BJ (cell line): ENCODE measurements around the gene PLPP1. TPM values are rescaled to one million over a fixed set of nuclear protein-coding genes. Genes with fewer than 3 reads are reported as not detected.
"Not testable (repeated sequence)": the region's sequence is repeated elsewhere in the genome, so short reads cannot be mapped to it uniquely, and the experiment has no call there.

Source experiments
- CTCF ChIA-PET: fragments of 350-600 bp; formaldehyde crosslinking; extraction: SDS; loops from one replicate; lab custom pipeline; 2021; ENCODE audit warnings: antibody characterized with exemption, inconsistent platforms; lab: Yijun Ruan, JAX
- POLR2A ChIA-PET: fragments of 300-600 bp; sonication (Branson Sonifier 250); formaldehyde crosslinking; extraction: SDS; loops from one replicate; lab custom pipeline; 2021; ENCODE audit warnings: antibody characterized with exemption; lab: Charles Lee
- DNase-seq: peaks from one replicate; pipeline ENCODE4 v3.0.0-alpha.2; 2011; ENCODE audit warnings: low read depth
- H3K27me3 ChIP-seq: 2 replicates; pipeline ENCODE4 v1.6.0; 2011; ENCODE audit warnings: low read length; ENCODE audit not compliant: control insufficient read depth, insufficient read depth
- H3K36me3 ChIP-seq: 2 replicates; pipeline ENCODE4 v1.5.1; 2011; ENCODE audit warnings: low read length; ENCODE audit not compliant: control insufficient read depth, insufficient read depth
- H3K4me3 ChIP-seq: 2 replicates; pipeline ENCODE4 v1.5.1; 2011; ENCODE audit warnings: low read depth, mild to moderate bottlenecking, control low read depth, low read length
- polyA plus RNA-seq: library from polyadenylated mRNA; depleted of rRNA; stranded (reverse); fragments of >200 nt; gene quantifications from 2 replicates; pipeline ENCODE4 v1.2.3, GENCODE V29; 2011
- TF ChIP-seq, protein P1 (sequence below): IDR thresholded peaks from 2 replicates; pipeline ENCODE4 v1.5.1; 2011; ENCODE audit warnings: low read depth, mild to moderate bottlenecking, control low read depth, inconsistent platforms, low read length, moderate library complexity; ENCODE audit not compliant: insufficient read depth

Gene PLPP1
- polyA plus RNA-seq, 1 experiment = 43.1 TPM

DNA sequence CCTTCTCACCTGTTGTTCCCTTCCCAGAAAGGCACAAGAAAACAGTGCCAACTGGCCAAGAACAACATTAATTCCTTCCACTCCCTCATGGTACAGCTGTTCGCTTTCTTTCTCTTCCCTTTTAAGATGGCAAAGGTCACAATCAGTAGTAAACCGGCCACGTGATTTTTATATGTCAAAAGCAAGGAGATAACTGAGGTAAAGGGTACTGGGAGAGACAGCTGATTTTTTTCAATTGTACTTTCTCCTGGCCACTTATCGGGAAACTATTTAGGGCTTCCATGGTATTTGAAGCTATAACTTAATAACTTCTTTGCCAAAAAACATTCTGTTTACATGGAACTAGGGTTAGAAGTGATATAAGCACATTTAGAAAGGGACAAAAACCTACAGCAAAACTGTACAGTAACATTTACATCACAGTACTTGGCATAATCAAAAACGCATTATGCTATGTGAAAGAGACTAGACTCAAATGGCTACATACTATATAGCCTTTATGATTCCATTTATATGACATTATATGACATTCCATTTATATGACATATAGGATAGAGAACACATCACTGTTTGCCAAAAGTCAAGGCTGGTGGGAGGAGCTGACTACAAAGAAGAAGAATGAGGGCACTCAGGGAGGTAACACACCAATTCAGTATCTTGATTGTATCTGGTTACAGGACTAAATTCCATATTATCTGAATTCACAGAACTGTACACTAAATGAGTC lies 24.8 kb downstream of the PLPP1 start:
- Histone ChIP-seq H3K27me3 (no peaks in the 10 kb centered on the region), H3K36me3 (no peaks in the 10 kb centered on the region), H3K4me3 (no peak overlapping the region)
- TF ChIP-seq, protein P1, sequence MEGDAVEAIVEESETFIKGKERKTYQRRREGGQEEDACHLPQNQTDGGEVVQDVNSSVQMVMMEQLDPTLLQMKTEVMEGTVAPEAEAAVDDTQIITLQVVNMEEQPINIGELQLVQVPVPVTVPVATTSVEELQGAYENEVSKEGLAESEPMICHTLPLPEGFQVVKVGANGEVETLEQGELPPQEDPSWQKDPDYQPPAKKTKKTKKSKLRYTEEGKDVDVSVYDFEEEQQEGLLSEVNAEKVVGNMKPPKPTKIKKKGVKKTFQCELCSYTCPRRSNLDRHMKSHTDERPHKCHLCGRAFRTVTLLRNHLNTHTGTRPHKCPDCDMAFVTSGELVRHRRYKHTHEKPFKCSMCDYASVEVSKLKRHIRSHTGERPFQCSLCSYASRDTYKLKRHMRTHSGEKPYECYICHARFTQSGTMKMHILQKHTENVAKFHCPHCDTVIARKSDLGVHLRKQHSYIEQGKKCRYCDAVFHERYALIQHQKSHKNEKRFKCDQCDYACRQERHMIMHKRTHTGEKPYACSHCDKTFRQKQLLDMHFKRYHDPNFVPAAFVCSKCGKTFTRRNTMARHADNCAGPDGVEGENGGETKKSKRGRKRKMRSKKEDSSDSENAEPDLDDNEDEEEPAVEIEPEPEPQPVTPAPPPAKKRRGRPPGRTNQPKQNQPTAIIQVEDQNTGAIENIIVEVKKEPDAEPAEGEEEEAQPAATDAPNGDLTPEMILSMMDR = no peak
- no peak for DNase-seq
- ChIA-PET POLR2A (no interaction called here), CTCF (interaction anchor here (1.3 to 1.6 kb wide), 2 partner anchors 12 to 16 kb away, joined by 5 to 6 read pairs; no protein-coding TSS in a partner anchor)

DNA sequence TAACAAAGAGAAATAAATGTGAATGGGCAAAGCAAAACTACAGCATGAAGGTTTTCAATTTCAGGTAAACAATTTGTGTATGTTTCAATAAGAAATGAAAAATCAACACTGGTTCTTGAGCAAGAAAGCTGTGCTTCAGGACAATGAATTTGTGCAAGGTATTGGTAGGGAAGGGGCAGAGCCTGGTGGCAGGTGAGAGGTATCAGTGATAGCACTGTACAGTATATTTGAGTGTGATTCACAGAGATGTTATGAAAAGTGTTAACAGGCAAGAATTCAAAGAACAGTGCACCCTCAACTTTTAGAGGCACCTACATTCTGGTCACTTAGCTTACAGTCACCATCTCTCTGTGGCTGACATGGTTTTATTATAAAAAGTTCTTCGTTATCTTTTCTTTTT lies 25.7 kb downstream of the PLPP1 start:
- CTCF ChIA-PET = interaction anchor here (1.6 kb wide), 1 partner anchor 15 kb away, joined by 6 read pairs; no protein-coding TSS in a partner anchor
- Histone ChIP-seq H3K4me3 (no peak overlapping the region), H3K27me3 (no peaks in the 10 kb centered on the region), H3K36me3 (no peaks in the 10 kb centered on the region)
- TF ChIP-seq, protein P1 = no peak
- POLR2A ChIA-PET = no interaction called here
- DNase-seq = no peak

DNA sequence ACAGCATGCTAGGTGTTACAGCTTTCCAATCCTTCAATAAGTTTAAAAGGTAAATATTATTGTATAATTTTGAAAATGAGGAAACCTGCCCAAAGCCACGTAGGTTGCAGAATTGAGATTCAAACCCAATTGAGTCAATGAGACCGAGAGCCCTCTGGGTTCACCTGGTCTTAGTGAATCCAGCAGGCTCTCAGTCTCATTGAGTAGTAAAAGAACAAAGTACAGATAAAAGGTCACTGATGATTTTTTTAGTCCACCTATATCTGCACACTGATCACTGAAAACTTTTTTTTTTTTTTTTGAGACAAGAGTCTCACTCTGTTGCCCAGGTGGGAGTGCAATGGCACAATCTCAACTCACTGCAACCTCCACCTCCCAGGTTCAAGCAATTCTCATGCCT lies 27.2 kb downstream of the PLPP1 start:
- POLR2A ChIA-PET = no interaction called here
- Histone ChIP-seq H3K36me3 (no peaks in the 10 kb centered on the region), H3K27me3 (no peaks in the 10 kb centered on the region), H3K4me3 (no peak overlapping the region)
- TF ChIP-seq, protein P1 = no peak
- DNase-seq = no peak
- CTCF ChIA-PET = no interaction called here

DNA sequence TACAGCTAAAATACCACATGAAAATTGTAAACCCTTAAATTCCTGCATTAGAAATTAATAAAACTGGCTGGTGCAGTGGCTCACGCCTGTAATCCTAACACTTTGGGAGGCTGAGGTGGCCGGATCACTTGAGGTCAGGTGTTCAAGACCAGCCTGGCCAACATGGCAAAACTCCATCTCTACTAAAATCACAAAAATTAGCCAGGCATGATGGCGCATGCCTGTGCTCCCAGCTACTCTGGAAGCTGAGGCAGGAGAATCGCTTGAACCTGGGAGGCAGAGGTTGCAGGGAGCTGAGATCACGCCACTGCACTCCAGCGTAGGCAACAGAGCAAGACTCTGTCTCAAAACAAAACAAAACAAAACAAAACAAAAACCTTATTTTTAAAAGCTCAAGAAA lies 29.1 kb downstream of the PLPP1 start:
- POLR2A ChIA-PET, H3K27me3 ChIP-seq, H3K4me3 ChIP-seq, DNase-seq, H3K36me3 ChIP-seq, CTCF ChIA-PET: not testable (repeated sequence)

DNA sequence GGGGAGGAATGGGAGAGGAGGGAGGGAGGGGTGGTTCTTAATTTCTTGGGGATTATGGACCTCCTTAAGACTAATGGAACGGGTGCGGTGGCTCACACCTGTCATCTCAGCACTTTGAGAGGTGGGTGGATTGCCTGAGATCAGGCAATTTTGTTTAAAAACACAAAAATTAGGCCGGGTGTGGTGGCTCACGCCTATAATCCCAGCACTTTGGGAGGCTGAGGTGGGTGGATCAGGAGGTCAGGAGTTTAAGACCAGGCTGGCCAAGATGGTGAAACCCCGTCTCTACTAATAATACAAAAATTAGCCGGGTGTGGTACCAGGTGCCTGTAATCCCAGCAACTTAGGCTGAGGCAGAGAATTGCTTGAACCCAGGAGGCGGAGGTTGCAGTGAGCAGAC lies 30.8 kb downstream of the PLPP1 start:
- DNase-seq, H3K27me3 ChIP-seq, POLR2A ChIA-PET, H3K36me3 ChIP-seq, H3K4me3 ChIP-seq: not testable (repeated sequence)
- CTCF ChIA-PET = interaction anchor here (0.6 kb wide), 1 partner anchor 196 kb away, joined by 3 read pairs; the partner anchor contains the start of gene DHX29

DNA sequence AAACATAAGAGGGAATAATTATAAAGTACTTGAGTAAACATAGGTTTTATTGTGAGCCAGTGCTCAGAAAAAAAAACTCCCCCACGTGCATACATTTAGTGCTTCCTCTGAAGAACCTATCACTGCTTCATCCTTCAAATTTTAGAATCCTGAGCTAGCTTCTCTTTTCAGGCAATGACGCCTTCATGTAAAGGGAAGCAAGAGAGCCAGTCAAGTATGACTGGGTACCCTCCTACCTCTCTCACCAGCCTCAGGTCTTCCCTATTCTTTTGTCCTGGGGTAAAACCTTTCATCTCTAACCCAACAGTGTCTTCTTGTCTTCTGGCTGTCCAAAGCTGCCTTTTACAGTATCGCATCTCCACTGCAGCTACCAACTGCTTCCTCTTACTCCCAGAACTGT lies 32.0 kb downstream of the PLPP1 start:
- no peak for DNase-seq
- ChIA-PET POLR2A (no interaction called here), CTCF (interaction anchor here (0.6 kb wide), 1 partner anchor 184 kb away, joined by 3 read pairs; no protein-coding TSS in a partner anchor)
- no peaks in the 10 kb centered on the region for H3K27me3 ChIP-seq
- no peaks in the 10 kb centered on the region for H3K36me3 ChIP-seq
- TF ChIP-seq, protein P1 = no peak
- no peak overlapping the region for H3K4me3 ChIP-seq
